ENCODE data around the gene C7orf57.
"Not testable (repeated sequence)": the region's sequence is repeated elsewhere in the genome, so short reads cannot be mapped to it uniquely, and the experiment has no call there.

C7orf57 gene

DNA sequence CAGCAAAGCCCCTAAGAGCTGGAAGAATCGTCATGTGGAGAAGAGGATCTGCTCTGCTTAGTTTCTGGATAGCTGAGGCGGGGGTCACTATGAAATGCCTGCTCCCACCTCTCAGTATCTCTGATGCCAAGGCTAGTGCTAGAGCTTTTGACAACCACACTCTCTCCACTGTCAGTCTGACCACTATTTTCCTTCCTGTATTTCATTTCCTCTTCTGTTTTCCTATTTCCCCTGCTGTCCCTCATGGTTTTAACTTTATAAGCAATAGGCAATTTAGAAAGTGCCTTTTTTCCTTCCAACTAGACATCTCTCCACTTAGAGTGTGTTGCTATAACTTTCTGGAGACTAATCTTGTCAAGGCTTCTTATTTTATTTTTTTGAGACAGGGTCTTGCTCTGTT lies 23.6 kb downstream of the C7orf57 start:
- no peaks in the 10 kb centered on the region for H3K4me1 ChIP-seq (ENCODE audit: control insufficient read depth, insufficient read depth, low read length)

DNA sequence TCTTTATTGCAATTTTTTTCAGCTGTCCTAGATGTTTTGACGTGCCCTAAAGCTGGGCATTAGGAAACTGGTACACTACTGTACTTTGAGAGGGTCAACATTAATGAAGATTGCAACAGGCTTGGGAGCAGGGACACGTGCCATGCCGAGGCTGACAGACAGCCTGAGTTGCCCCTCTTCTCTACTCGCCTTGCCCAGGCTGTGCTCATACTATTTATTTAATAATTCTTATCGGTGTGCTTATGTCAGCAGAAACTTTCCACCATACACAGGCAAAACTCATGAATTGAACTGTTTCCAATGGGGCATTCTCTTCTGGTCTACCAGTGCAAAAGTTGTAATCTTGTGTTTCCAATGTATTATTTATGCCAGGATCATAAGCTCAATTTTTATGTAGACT lies 24.4 kb downstream of the C7orf57 start:
- no peak overlapping the region for H3K9ac ChIP-seq (ENCODE audit: low read length)
- no peaks in the 10 kb centered on the region for H3K36me3 ChIP-seq (ENCODE audit: control insufficient read depth, insufficient read depth, low read length, severe bottlenecking)
- DNase-seq (ENCODE audit: low read depth) = no peak
- peaks cover 23% of the 10 kb centered on the region for H3K9me3 ChIP-seq (ENCODE audit: control insufficient read depth, low read length)
- no peaks in the 10 kb centered on the region for H3K27me3 ChIP-seq (replicated peaks; ENCODE audit: control insufficient read depth, insufficient read depth, low read length)
- H3K4me1 ChIP-seq (ENCODE audit: control insufficient read depth, insufficient read depth, low read length) = no peaks in the 10 kb centered on the region
- no peak overlapping the region for H3K4me3 ChIP-seq (ENCODE audit: low read length)

More for the DNA sequence above, 23.6 kb downstream of the C7orf57 start:
- peaks cover 18% of the 10 kb centered on the region for H3K9me3 ChIP-seq (ENCODE audit: control insufficient read depth, low read length)
- DNase-seq (ENCODE audit: low read depth) = no peak
- H3K9ac ChIP-seq (ENCODE audit: low read length) = no peak overlapping the region
- no peak overlapping the region for H3K4me3 ChIP-seq (ENCODE audit: low read length)
- H3K27me3 ChIP-seq (replicated peaks; ENCODE audit: control insufficient read depth, insufficient read depth, low read length) = no peaks in the 10 kb centered on the region
- no peaks in the 10 kb centered on the region for H3K36me3 ChIP-seq (ENCODE audit: control insufficient read depth, insufficient read depth, low read length, severe bottlenecking)

DNA sequence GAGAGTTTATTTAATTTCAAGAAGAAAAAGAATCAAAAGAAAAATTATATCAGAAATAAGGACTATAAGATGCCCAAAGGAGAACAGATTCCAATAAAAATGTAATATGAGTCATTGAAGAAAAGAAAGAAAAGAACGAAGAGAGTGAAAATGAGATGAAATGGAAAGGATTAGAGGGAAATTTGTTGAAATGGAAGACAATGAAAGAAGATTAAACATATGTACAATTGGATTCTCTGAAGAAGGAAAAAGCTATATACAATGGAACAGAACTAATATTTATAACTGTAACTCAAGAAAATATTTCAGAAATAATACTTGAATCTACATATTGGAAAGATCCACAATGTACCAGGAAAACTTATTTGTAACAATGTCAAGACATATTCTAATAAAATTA lies 28.6 kb downstream of the C7orf57 start:
- no peak for DNase-seq (ENCODE audit: low read depth)
- Histone ChIP-seq H3K4me3 (ENCODE audit: low read length) (no peak overlapping the region), H3K9me3 (ENCODE audit: control insufficient read depth, low read length) (peaks cover 10% of the 10 kb centered on the region), H3K4me1 (ENCODE audit: control insufficient read depth, insufficient read depth, low read length) (no peaks in the 10 kb centered on the region), H3K9ac (ENCODE audit: low read length) (no peak overlapping the region), H3K27me3 (replicated peaks; ENCODE audit: control insufficient read depth, insufficient read depth, low read length) (no peaks in the 10 kb centered on the region), H3K36me3 (ENCODE audit: control insufficient read depth, insufficient read depth, low read length, severe bottlenecking) (no peaks in the 10 kb centered on the region)

DNA sequence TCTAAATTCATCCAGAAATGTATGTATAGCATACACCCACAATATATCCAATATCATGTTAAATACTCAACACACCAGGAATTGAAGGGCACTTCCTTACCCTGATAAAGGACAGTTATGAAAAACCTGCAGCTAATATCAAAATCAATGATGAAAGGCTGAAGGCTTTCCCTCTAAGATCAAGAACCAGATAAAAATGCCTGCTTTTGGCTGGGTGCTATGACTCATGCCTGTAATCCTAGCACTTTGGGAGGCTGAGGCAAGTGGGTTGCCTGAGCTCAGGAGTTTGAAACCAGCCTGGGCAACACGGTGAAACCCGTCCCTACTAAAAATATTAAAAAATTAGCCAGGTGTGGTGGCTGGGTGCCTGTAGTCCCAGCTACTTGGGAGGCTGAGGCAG lies 32.1 kb downstream of the C7orf57 start:
- H3K9me3 ChIP-seq (ENCODE audit: control insufficient read depth, low read length) = peaks cover 15% of the 10 kb centered on the region
- no peaks in the 10 kb centered on the region for H3K4me1 ChIP-seq (ENCODE audit: control insufficient read depth, insufficient read depth, low read length)
- H3K36me3 ChIP-seq (ENCODE audit: control insufficient read depth, insufficient read depth, low read length, severe bottlenecking) = no peaks in the 10 kb centered on the region
- peak; percentile 22 for DNase-seq (ENCODE audit: low read depth)
- H3K4me3 ChIP-seq (ENCODE audit: low read length) = no peak overlapping the region
- no peaks in the 10 kb centered on the region for H3K27me3 ChIP-seq (replicated peaks; ENCODE audit: control insufficient read depth, insufficient read depth, low read length)
- no peak overlapping the region for H3K9ac ChIP-seq (ENCODE audit: low read length)

DNA sequence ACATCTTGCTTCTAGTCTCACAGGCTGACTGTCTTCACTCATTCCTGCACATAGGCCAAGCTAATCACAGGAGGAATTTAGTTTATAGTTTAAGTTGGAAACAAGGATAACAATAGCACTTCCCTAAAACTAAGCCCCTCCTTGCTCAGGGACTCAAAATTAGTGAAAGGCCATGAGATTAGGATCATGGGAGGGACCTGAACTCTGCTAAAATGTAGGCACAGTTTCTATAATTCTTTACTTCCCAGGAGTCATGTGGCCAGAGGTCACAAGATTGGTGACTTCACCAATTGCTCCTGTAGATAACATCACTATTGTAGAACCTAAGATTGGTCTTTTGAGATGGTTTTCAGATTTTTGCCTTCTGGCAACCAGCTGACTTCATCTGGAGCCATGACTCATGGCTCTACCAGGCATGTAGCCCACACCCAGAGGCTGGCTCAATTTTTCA lies 38.9 kb downstream of the C7orf57 start:
- Histone ChIP-seq H3K9ac (ENCODE audit: low read length) (no peak overlapping the region), H3K4me3 (ENCODE audit: low read length) (no peak overlapping the region), H3K27me3 (replicated peaks; ENCODE audit: control insufficient read depth, insufficient read depth, low read length) (no peaks in the 10 kb centered on the region), H3K36me3 (ENCODE audit: control insufficient read depth, insufficient read depth, low read length, severe bottlenecking) (no peaks in the 10 kb centered on the region), H3K4me1 (ENCODE audit: control insufficient read depth, insufficient read depth, low read length) (peaks cover 8% of the 10 kb centered on the region), H3K9me3 (ENCODE audit: control insufficient read depth, low read length) (peaks cover 6% of the 10 kb centered on the region)
- DNase-seq (ENCODE audit: low read depth) = peak; percentile 54

DNA sequence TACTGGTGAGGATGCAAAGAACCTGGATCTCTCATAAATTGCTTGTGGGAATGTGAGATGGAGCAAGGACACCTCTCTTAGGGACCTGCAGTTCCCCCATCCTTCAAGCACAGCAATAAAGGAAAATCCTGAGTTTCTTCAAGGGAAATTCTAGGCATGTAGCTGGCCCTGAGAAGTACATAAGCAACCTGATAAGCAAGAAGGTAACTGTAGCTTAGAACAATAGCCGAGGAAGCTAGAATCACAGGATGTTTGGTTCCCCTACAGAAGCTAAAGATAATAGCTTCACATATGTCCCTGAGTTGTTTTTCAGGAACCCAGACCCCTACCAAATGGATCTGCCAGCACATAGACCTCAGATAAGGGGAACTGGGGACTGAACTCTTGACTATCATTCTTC lies 42.1 kb downstream of the C7orf57 start:
- no peak overlapping the region for H3K4me3 ChIP-seq (ENCODE audit: low read length)
- H3K9ac ChIP-seq (ENCODE audit: low read length) = no peak overlapping the region
- DNase-seq (ENCODE audit: low read depth) = no peak
- no peaks in the 10 kb centered on the region for H3K9me3 ChIP-seq (ENCODE audit: control insufficient read depth, low read length)
- peaks cover 5% of the 10 kb centered on the region for H3K27me3 ChIP-seq (replicated peaks; ENCODE audit: control insufficient read depth, insufficient read depth, low read length)
- no peaks in the 10 kb centered on the region for H3K36me3 ChIP-seq (ENCODE audit: control insufficient read depth, insufficient read depth, low read length, severe bottlenecking)
- H3K4me1 ChIP-seq (ENCODE audit: control insufficient read depth, insufficient read depth, low read length) = peaks cover 8% of the 10 kb centered on the region

DNA sequence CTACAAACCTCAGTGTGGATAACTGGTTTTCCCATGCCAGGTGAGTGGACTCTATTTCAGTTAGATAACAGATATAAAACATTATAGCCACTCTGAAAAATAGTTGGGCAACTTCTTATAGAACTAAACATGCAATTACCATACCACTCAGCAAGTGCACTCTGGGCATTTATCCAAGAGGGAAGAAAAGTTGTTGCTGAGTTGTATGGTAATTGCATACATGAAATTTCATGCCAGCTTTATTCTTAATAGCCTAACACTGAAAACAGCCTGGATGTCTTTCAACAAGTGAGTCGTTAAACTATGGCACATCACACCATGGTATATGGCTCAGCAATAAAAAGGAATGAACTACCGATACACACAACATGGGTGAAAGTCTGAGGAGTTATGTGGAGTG lies 43.1 kb downstream of the C7orf57 start:
- H3K9ac ChIP-seq (ENCODE audit: low read length) = no peak overlapping the region
- H3K4me3 ChIP-seq (ENCODE audit: low read length) = no peak overlapping the region
- no peaks in the 10 kb centered on the region for H3K9me3 ChIP-seq (ENCODE audit: control insufficient read depth, low read length)
- H3K27me3 ChIP-seq (replicated peaks; ENCODE audit: control insufficient read depth, insufficient read depth, low read length) = peaks cover 5% of the 10 kb centered on the region
- no peak for DNase-seq (ENCODE audit: low read depth)
- H3K4me1 ChIP-seq (ENCODE audit: control insufficient read depth, insufficient read depth, low read length) = peaks cover 12% of the 10 kb centered on the region
- no peaks in the 10 kb centered on the region for H3K36me3 ChIP-seq (ENCODE audit: control insufficient read depth, insufficient read depth, low read length, severe bottlenecking)

DNA sequence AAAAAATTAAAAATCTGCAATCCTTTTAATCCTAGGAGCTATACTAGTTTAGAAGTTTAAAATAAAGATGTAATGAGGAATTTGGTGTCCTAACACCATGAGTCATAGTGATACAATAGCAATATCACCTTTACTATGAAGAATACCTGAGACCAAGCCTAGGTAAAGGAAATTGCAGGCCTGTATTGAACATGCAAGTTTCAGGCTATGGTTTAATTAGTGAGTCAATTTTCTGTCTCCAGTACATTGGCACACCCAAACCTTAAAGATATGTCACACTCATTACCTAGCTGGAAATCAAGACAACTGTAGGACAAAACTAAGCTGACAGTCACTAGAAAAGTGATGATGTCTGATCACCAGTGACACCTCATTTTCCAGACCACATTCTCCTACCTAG lies 47.0 kb downstream of the C7orf57 start:
- not testable (repeated sequence) for H3K9me3 ChIP-seq (ENCODE audit: control insufficient read depth, low read length); H3K4me3 ChIP-seq (ENCODE audit: low read length); DNase-seq (ENCODE audit: low read depth); H3K36me3 ChIP-seq (ENCODE audit: control insufficient read depth, insufficient read depth, low read length, severe bottlenecking); H3K27me3 ChIP-seq (replicated peaks; ENCODE audit: control insufficient read depth, insufficient read depth, low read length); H3K9ac ChIP-seq (ENCODE audit: low read length)
- H3K4me1 ChIP-seq (ENCODE audit: control insufficient read depth, insufficient read depth, low read length) = peaks cover 39% of the 10 kb centered on the region

DNA sequence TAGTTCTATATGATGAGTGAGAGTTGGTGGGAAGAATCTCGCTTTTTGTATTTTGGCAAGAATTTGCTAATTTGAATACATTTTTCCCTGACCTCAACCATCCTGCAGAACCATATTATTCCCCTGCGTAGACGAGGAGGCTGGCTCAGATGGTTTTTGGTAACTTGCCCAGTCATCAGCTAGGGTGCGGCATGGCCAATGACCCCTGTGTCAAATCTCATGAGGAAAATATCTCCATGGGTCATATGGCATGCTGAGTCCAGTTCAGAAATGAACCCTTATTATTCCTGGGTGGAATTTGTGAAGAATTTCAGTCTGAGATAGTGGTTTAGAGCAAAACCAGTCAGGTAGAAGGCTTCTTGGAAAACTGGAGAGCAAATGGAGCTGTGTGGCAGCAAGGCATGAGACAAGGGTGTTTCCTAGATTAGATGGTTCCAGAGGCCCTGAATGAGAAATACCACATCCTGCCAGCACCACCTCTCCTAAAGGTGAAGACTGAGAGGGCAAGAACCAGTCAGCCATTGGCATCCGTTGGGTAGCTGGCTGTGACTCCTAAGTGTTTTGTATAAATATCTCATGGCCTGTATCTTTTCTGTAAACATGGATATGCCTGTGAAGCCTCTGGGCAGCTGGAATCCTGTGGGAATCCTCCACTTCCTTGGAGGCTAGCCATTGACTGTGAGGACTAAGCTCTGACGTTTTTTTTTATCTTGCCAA lies 47.9 kb downstream of the C7orf57 start:
- H3K9me3 ChIP-seq (ENCODE audit: control insufficient read depth, low read length) = no peaks in the 10 kb centered on the region
- H3K36me3 ChIP-seq (ENCODE audit: control insufficient read depth, insufficient read depth, low read length, severe bottlenecking) = no peaks in the 10 kb centered on the region
- H3K27me3 ChIP-seq (replicated peaks; ENCODE audit: control insufficient read depth, insufficient read depth, low read length) = peaks cover 5% of the 10 kb centered on the region
- H3K9ac ChIP-seq (ENCODE audit: low read length) = no peak overlapping the region
- no peak for DNase-seq (ENCODE audit: low read depth)
- H3K4me1 ChIP-seq (ENCODE audit: control insufficient read depth, insufficient read depth, low read length) = peaks cover 48% of the 10 kb centered on the region
- H3K4me3 ChIP-seq (ENCODE audit: low read length) = no peak overlapping the region

DNA sequence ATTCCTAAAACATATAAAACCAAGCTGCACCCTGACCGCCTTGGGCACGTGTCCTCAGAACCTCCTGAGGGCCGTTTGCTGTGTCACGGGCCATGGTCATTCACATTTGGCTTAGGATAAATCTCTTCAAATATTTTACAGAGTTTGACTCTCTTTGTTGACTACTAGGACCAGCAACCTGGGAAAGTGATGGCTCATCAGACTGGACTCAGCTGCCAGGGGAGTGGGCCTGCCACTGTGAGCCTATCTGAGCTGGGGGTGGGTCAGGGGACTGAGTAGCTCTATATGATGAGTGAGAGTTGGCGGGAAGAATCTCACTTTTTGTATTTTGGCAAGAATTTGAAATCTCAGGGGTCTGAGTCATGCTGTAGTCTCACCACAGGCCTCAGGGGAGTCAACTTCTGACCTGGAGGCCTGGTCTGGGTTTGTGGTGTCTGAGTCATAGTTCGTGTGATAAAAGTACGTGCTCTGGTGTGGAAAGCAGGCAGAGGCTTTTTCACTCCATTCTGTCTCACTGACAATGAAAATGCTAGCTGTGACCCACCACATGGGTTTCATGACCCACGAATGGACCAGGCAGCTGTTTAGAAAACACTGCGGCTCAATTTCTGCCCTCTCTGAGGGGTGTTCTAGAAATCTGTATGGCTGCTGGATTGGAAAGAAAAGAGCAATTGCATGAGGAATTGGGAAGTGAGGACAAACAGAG lies 49.5 kb downstream of the C7orf57 start:
- peaks cover under 1% of the 10 kb centered on the region for H3K27me3 ChIP-seq (replicated peaks; ENCODE audit: control insufficient read depth, insufficient read depth, low read length)
- no peaks in the 10 kb centered on the region for H3K9me3 ChIP-seq (ENCODE audit: control insufficient read depth, low read length)
- DNase-seq (ENCODE audit: low read depth) = peak; percentile 98
- H3K4me1 ChIP-seq (ENCODE audit: control insufficient read depth, insufficient read depth, low read length) = peaks cover 51% of the 10 kb centered on the region
- H3K36me3 ChIP-seq (ENCODE audit: control insufficient read depth, insufficient read depth, low read length, severe bottlenecking) = no peaks in the 10 kb centered on the region
- peak overlapping the region; percentile 63 for H3K9ac ChIP-seq (ENCODE audit: low read length)
- peak overlapping the region; percentile 41 for H3K4me3 ChIP-seq (ENCODE audit: low read length)

DNA sequence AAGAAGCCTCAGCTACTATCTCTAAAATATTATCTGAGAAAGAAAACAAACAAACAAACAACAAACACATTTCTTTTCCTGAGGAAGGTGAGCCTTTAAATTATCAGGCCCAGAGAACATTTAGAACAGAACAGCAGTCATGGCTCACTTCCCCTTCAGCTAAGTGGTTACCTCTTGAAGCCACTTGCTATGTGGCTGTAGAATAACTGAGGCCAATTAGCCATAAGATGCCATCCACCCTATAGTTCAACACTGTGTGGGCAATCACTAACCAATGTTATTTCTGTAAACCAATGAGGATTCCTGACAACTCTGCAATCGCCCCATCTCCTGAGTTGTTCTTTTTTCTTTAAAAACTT lies 50.1 kb downstream of the C7orf57 start:
- peak overlapping the region; percentile 31 for H3K4me3 ChIP-seq (ENCODE audit: low read length)
- H3K4me1 ChIP-seq (ENCODE audit: control insufficient read depth, insufficient read depth, low read length) = peaks cover 56% of the 10 kb centered on the region
- H3K9me3 ChIP-seq (ENCODE audit: control insufficient read depth, low read length) = no peaks in the 10 kb centered on the region
- no peaks in the 10 kb centered on the region for H3K36me3 ChIP-seq (ENCODE audit: control insufficient read depth, insufficient read depth, low read length, severe bottlenecking)
- no peaks in the 10 kb centered on the region for H3K27me3 ChIP-seq (replicated peaks; ENCODE audit: control insufficient read depth, insufficient read depth, low read length)
- peak overlapping the region; percentile 63 for H3K9ac ChIP-seq (ENCODE audit: low read length)
- DNase-seq (ENCODE audit: low read depth) = no peak
